ENCODE data around the gene PARPBP.

Gene PARPBP

DNA sequence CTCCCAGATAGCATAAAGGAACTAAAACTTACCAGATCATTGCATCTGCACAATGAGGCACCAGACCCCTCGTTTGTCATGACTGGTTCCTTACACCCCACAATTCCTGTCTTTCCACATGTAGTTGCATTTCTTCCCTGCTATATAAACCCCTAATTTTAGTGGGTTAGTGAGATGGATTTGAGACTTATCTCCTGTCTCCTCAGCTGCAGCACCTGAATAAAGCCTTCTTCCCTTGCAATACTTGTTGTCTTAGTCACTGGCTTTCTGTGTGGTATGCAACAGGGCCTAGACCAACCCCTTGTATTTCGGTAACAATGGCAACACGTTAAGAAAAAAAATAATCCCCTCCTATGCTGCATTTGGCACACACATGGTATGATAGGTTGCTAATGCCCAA lies 13.1 kb upstream of the PARPBP start:
- H3K4me1 ChIP-seq (ENCODE audit: insufficient read depth, low read length, severe bottlenecking) = no peaks in the 10 kb centered on the region
- H3K27me3 ChIP-seq (ENCODE audit: insufficient read depth, low read length) = no peaks in the 10 kb centered on the region
- H3K4me3 ChIP-seq (ENCODE audit: low read depth, low read length, poor library complexity, severe bottlenecking) = no peak overlapping the region
- H3F3A ChIP-seq (ENCODE audit: insufficient read depth, low read length) = no peaks in the 10 kb centered on the region
- no peak overlapping the region for H2AFZ ChIP-seq (ENCODE audit: low read length)
- peaks cover 87% of the 10 kb centered on the region for H3K36me3 ChIP-seq (ENCODE audit: insufficient read depth, low read length)
- H3K9ac ChIP-seq (ENCODE audit: low read length) = no peak overlapping the region
- no peaks in the 10 kb centered on the region for H4K20me1 ChIP-seq (ENCODE audit: insufficient read depth, low read length)
- H3K9me3 ChIP-seq (ENCODE audit: low read length) = peaks cover 5% of the 10 kb centered on the region
- H3K4me2 ChIP-seq (ENCODE audit: low read length) = no peak overlapping the region
- no peaks in the 10 kb centered on the region for H3K79me2 ChIP-seq (ENCODE audit: insufficient read depth, low read length)
- H3K9me2 ChIP-seq (ENCODE audit: low read depth, low read length) = no peaks in the 10 kb centered on the region
- TF ChIP-seq, protein P1, sequence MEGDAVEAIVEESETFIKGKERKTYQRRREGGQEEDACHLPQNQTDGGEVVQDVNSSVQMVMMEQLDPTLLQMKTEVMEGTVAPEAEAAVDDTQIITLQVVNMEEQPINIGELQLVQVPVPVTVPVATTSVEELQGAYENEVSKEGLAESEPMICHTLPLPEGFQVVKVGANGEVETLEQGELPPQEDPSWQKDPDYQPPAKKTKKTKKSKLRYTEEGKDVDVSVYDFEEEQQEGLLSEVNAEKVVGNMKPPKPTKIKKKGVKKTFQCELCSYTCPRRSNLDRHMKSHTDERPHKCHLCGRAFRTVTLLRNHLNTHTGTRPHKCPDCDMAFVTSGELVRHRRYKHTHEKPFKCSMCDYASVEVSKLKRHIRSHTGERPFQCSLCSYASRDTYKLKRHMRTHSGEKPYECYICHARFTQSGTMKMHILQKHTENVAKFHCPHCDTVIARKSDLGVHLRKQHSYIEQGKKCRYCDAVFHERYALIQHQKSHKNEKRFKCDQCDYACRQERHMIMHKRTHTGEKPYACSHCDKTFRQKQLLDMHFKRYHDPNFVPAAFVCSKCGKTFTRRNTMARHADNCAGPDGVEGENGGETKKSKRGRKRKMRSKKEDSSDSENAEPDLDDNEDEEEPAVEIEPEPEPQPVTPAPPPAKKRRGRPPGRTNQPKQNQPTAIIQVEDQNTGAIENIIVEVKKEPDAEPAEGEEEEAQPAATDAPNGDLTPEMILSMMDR (IDR thresholded peaks at IDR 0.05; ENCODE audit: low read length) = no peak
- no peak for TF ChIP-seq EZH2 (IDR thresholded peaks at IDR 0.05; ENCODE audit: borderline replicate concordance, low read length)
- no peak overlapping the region for H3K27ac ChIP-seq (ENCODE audit: low read depth, low read length, poor library complexity, severe bottlenecking)

DNA sequence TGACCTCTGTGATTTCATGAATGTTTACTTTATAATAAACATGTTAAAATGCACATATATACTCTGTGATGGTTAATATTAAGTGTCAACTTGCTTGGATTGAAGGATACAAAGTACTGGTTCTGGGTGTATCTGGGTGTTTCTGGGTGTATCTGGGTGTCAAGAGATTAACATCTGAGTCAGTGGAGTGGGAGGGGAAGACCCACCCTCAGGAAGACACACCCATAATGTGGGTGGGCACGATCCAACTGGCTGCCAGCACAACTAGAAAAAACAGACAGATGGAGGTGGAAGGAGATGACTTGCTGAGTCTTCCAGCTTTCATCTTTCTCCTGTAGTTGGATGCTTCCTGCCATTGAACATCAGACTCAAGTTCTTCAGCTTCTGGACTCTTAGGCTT lies 12.0 kb upstream of the PARPBP start:
- H3K36me3 ChIP-seq (ENCODE audit: insufficient read depth, low read length) = peaks cover 98% of the 10 kb centered on the region
- no peak overlapping the region for H3K4me2 ChIP-seq (ENCODE audit: low read length)
- no peaks in the 10 kb centered on the region for H3K79me2 ChIP-seq (ENCODE audit: insufficient read depth, low read length)
- H3K9me3 ChIP-seq (ENCODE audit: low read length) = peaks cover 5% of the 10 kb centered on the region
- H2AFZ ChIP-seq (ENCODE audit: low read length) = no peak overlapping the region
- H3K4me3 ChIP-seq (ENCODE audit: low read depth, low read length, poor library complexity, severe bottlenecking) = no peak overlapping the region
- H3F3A ChIP-seq (ENCODE audit: insufficient read depth, low read length) = no peaks in the 10 kb centered on the region
- no peaks in the 10 kb centered on the region for H4K20me1 ChIP-seq (ENCODE audit: insufficient read depth, low read length)
- H3K27ac ChIP-seq (ENCODE audit: low read depth, low read length, poor library complexity, severe bottlenecking) = no peak overlapping the region
- no peaks in the 10 kb centered on the region for H3K27me3 ChIP-seq (ENCODE audit: insufficient read depth, low read length)
- no peak overlapping the region for H3K9ac ChIP-seq (ENCODE audit: low read length)
- no peaks in the 10 kb centered on the region for H3K4me1 ChIP-seq (ENCODE audit: insufficient read depth, low read length, severe bottlenecking)
- no peak for TF ChIP-seq EZH2 (IDR thresholded peaks at IDR 0.05; ENCODE audit: borderline replicate concordance, low read length)
- TF ChIP-seq, protein P1 (IDR thresholded peaks at IDR 0.05; ENCODE audit: low read length) = no peak
- H3K9me2 ChIP-seq (ENCODE audit: low read depth, low read length) = no peaks in the 10 kb centered on the region

DNA sequence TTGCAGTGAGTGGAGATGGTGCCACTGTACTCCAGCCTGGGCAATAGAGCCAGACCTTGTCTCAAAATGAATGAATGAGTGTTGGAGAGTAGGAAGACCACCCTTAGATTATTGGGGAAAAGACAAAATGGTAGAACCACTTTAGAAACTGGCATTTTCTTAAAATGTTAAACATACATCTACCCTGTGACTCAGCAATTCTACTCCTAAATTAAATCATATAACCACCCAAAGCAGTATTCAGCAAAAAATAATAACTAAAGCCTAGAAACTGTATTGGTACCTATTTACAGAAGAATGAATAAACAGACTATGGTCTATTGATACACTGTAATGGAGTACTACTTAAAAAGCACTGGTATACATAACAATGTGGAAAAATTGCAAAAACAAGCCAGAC lies 9.2 kb upstream of the PARPBP start:
- H3K9me3 ChIP-seq (ENCODE audit: low read length) = peaks cover 5% of the 10 kb centered on the region
- no peak for TF ChIP-seq EZH2 (IDR thresholded peaks at IDR 0.05; ENCODE audit: borderline replicate concordance, low read length)
- TF ChIP-seq, protein P1 (IDR thresholded peaks at IDR 0.05; ENCODE audit: low read length) = no peak
- no peak overlapping the region for H3K27ac ChIP-seq (ENCODE audit: low read depth, low read length, poor library complexity, severe bottlenecking)
- peaks cover 97% of the 10 kb centered on the region for H3K36me3 ChIP-seq (ENCODE audit: insufficient read depth, low read length)
- H3K27me3 ChIP-seq (ENCODE audit: insufficient read depth, low read length) = no peaks in the 10 kb centered on the region
- no peaks in the 10 kb centered on the region for H3K4me1 ChIP-seq (ENCODE audit: insufficient read depth, low read length, severe bottlenecking)
- no peak overlapping the region for H3K4me2 ChIP-seq (ENCODE audit: low read length)
- H3F3A ChIP-seq (ENCODE audit: insufficient read depth, low read length) = no peaks in the 10 kb centered on the region
- no peak overlapping the region for H3K4me3 ChIP-seq (ENCODE audit: low read depth, low read length, poor library complexity, severe bottlenecking)
- no peak overlapping the region for H2AFZ ChIP-seq (ENCODE audit: low read length)
- H3K9me2 ChIP-seq (ENCODE audit: low read depth, low read length) = no peaks in the 10 kb centered on the region
- no peaks in the 10 kb centered on the region for H3K79me2 ChIP-seq (ENCODE audit: insufficient read depth, low read length)
- no peaks in the 10 kb centered on the region for H4K20me1 ChIP-seq (ENCODE audit: insufficient read depth, low read length)
- no peak overlapping the region for H3K9ac ChIP-seq (ENCODE audit: low read length)
